Loucy (cell line): ENCODE measurements around the gene XPNPEP1.

ENCODE experiments used
- H2AFZ ChIP-seq: fragments of 200-600 bp; sonication (generic); 2 replicates; pipeline ENCODE4 v1.6.0; 2016; ENCODE audit warnings: antibody characterized with exemption, mild to moderate bottlenecking, low read length, moderate library complexity
- H3F3A ChIP-seq: fragments of 200-600 bp; 2 replicates; pipeline ENCODE4 v1.6.0; 2016; ENCODE audit warnings: antibody characterized with exemption, low read depth, mild to moderate bottlenecking
- H3K27me3 ChIP-seq: fragments of 200-600 bp; sonication (generic); 2 replicates; pipeline ENCODE4 v1.6.1; 2014; ENCODE audit warnings: low read length, mild to moderate bottlenecking; ENCODE audit not compliant: insufficient read depth, poor library complexity, severe bottlenecking
- H3K36me3 ChIP-seq: fragments of 200-600 bp; sonication (generic); 2 replicates; pipeline ENCODE4 v1.6.1; 2016; ENCODE audit warnings: low read length; ENCODE audit not compliant: insufficient read depth
- H3K4me1 ChIP-seq: fragments of 200-600 bp; sonication (generic); 2 replicates; pipeline ENCODE4 v1.5.1; 2014; ENCODE audit warnings: low read length, mild to moderate bottlenecking; ENCODE audit not compliant: insufficient read depth, poor library complexity, severe bottlenecking
- H3K4me2 ChIP-seq: fragments of 200-600 bp; sonication (generic); 2 replicates; pipeline ENCODE4 v1.6.0; 2014; ENCODE audit warnings: antibody characterized with exemption, low read length, low read depth, mild to moderate bottlenecking; ENCODE audit not compliant: poor library complexity, severe bottlenecking
- H3K4me3 ChIP-seq: fragments of 200-600 bp; sonication (generic); 2 replicates; pipeline ENCODE4 v1.5.1; 2014; ENCODE audit warnings: low read length, mild to moderate bottlenecking, mixed read lengths; ENCODE audit not compliant: poor library complexity, severe bottlenecking
- H3K79me2 ChIP-seq: fragments of 200-600 bp; sonication (generic); 2 replicates; pipeline ENCODE4 v1.6.1; 2014; ENCODE audit warnings: low read length; ENCODE audit not compliant: insufficient read depth
- H3K9ac ChIP-seq: fragments of 200-600 bp; sonication (generic); 2 replicates; pipeline ENCODE4 v1.6.0; 2014; ENCODE audit warnings: mild to moderate bottlenecking, low read depth, low read length, moderate library complexity; ENCODE audit not compliant: poor library complexity, severe bottlenecking
- H3K9me2 ChIP-seq: fragments of 200-600 bp; sonication (generic); replicated peaks from 2 replicates; pipeline ENCODE4 v1.6.1; 2016; ENCODE audit warnings: low read depth, low read length, mixed read lengths
- H3K9me3 ChIP-seq: fragments of 200-600 bp; sonication (generic); 2 replicates; pipeline ENCODE4 v1.6.1; 2014; ENCODE audit warnings: mild to moderate bottlenecking, antibody characterized with exemption, low read length, low read depth; ENCODE audit not compliant: insufficient read depth
- H4K20me1 ChIP-seq: fragments of 200-600 bp; sonication (generic); 2 replicates; pipeline ENCODE4 v1.6.0; 2014; ENCODE audit warnings: antibody characterized with exemption, low read length, mild to moderate bottlenecking; ENCODE audit not compliant: insufficient read depth, poor library complexity, severe bottlenecking
- EZH2phosphoT487 ChIP-seq: fragments of 200-600 bp; IDR thresholded peaks from 2 replicates; pipeline ENCODE4 v1.6.1; 2018; ENCODE audit warnings: antibody characterized with exemption, mild to moderate bottlenecking, moderate library complexity, borderline replicate concordance
- TF ChIP-seq, protein P1 (sequence below): fragments of 200-600 bp; sonication (generic); conservative IDR thresholded peaks from 2 replicates; pipeline ENCODE4 v1.5.1; 2014; ENCODE audit warnings: mild to moderate bottlenecking, antibody characterized with exemption, low read length

XPNPEP1 gene

DNA sequence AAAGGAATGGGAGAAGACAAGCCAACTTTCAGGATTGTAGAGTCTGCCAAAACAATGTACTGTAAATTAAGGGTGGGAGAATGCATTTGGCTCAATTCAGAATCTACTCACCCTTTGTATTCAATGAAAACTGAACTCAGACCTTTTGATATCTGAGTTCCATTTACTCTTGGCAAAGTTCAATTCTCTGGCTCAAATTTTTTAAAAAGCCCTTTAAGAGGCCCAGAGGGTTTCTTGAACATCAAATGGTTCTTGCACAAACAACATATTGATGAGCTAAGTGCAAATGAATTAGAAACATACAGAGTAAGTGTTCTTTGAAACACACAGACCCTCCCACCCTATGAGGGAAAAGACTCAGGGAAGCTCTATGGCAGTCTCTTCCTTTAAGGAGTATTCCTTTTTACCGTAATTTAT lies 5.2 kb upstream of the XPNPEP1 start:
- H3K4me2 ChIP-seq, result no peak overlapping the region
- TF ChIP-seq, protein P1, sequence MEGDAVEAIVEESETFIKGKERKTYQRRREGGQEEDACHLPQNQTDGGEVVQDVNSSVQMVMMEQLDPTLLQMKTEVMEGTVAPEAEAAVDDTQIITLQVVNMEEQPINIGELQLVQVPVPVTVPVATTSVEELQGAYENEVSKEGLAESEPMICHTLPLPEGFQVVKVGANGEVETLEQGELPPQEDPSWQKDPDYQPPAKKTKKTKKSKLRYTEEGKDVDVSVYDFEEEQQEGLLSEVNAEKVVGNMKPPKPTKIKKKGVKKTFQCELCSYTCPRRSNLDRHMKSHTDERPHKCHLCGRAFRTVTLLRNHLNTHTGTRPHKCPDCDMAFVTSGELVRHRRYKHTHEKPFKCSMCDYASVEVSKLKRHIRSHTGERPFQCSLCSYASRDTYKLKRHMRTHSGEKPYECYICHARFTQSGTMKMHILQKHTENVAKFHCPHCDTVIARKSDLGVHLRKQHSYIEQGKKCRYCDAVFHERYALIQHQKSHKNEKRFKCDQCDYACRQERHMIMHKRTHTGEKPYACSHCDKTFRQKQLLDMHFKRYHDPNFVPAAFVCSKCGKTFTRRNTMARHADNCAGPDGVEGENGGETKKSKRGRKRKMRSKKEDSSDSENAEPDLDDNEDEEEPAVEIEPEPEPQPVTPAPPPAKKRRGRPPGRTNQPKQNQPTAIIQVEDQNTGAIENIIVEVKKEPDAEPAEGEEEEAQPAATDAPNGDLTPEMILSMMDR, result no peak
- TF ChIP-seq EZH2phosphoT487, result no peak
- H3K9me2 ChIP-seq, result no peaks in the 10 kb centered on the region
- no peak overlapping the region for H3K4me3 ChIP-seq
- H3K4me1 ChIP-seq, result peaks cover 11% of the 10 kb centered on the region
- H3K79me2 ChIP-seq, result no peaks in the 10 kb centered on the region
- no peak overlapping the region for H2AFZ ChIP-seq
- no peak overlapping the region for H3K9ac ChIP-seq
- no peaks in the 10 kb centered on the region for H3K9me3 ChIP-seq
- no peaks in the 10 kb centered on the region for H3K36me3 ChIP-seq
- no peaks in the 10 kb centered on the region for H3F3A ChIP-seq
- H4K20me1 ChIP-seq, result no peaks in the 10 kb centered on the region
- no peaks in the 10 kb centered on the region for H3K27me3 ChIP-seq

DNA sequence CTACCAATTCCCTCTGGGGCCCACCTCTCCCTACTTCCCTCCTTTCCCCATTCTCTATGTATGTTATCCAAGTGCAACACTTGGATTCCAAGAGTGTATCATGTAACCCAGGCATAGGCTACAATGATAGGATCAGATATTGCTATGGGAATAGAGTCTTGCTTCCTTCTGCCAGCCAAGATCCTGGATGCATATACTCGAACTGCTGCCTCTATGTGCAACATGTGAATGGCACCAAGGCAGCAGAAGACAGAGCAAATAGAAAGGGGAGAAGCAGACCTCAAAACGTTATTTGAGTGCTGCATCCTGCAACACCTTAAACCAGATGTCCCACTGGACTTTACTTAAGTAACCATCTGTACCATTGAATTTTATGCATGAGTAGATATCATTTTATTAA lies 3.5 kb upstream of the XPNPEP1 start:
- H3K9me3 ChIP-seq, result no peaks in the 10 kb centered on the region
- peaks cover 17% of the 10 kb centered on the region for H3K4me1 ChIP-seq
- no peak overlapping the region for H3K4me2 ChIP-seq
- H3K9ac ChIP-seq, result no peak overlapping the region
- TF ChIP-seq EZH2phosphoT487, result no peak
- TF ChIP-seq, protein P1, result no peak
- no peaks in the 10 kb centered on the region for H3K9me2 ChIP-seq
- no peak overlapping the region for H3K4me3 ChIP-seq
- peaks cover 14% of the 10 kb centered on the region for H3K79me2 ChIP-seq
- no peaks in the 10 kb centered on the region for H3F3A ChIP-seq
- no peaks in the 10 kb centered on the region for H3K27me3 ChIP-seq
- H3K36me3 ChIP-seq, result no peaks in the 10 kb centered on the region
- no peak overlapping the region for H2AFZ ChIP-seq
- no peaks in the 10 kb centered on the region for H4K20me1 ChIP-seq

GRCh38 chr10:109926061-109926745 lies 2.9 kb upstream of the XPNPEP1 start:
- H3K4me1 ChIP-seq, result peaks cover 23% of the 10 kb centered on the region
- H3F3A ChIP-seq, result no peaks in the 10 kb centered on the region
- no peaks in the 10 kb centered on the region for H3K9me3 ChIP-seq
- peaks cover 20% of the 10 kb centered on the region for H3K79me2 ChIP-seq
- no peaks in the 10 kb centered on the region for H3K27me3 ChIP-seq
- no peaks in the 10 kb centered on the region for H3K9me2 ChIP-seq
- H2AFZ ChIP-seq, result no peak overlapping the region
- H3K4me2 ChIP-seq, result no peak overlapping the region
- no peaks in the 10 kb centered on the region for H3K36me3 ChIP-seq
- TF ChIP-seq EZH2phosphoT487, result no peak
- TF ChIP-seq, protein P1, result no peak
- H3K4me3 ChIP-seq, result no peak overlapping the region
- no peaks in the 10 kb centered on the region for H4K20me1 ChIP-seq
- H3K9ac ChIP-seq, result no peak overlapping the region
